H9 (cell line): ENCODE data around the gene CDK8. TPM values are rescaled to one million over a fixed set of nuclear protein-coding genes. Genes with fewer than 3 reads are reported as not detected.

ENCODE experiments used
- DNase-seq: peaks from one replicate; pipeline ENCODE4 v3.0.0-alpha.2; 2017
- H2AFZ ChIP-seq: one replicate; pipeline ENCODE4 v1.6.1; 2013; ENCODE audit warnings: mild to moderate bottlenecking, low read length, control low read depth, moderate library complexity
- H2AK5ac ChIP-seq: 2 replicates; pipeline ENCODE4 v1.6.1; 2013; ENCODE audit warnings: low read length, control low read depth, mixed read lengths; ENCODE audit not compliant: insufficient read length
- H2BK120ac ChIP-seq: one replicate; pipeline ENCODE4 v1.6.1; 2013; ENCODE audit warnings: low read depth, mild to moderate bottlenecking, low read length, control low read depth, inconsistent platforms; ENCODE audit not compliant: poor library complexity, severe bottlenecking
- H2BK12ac ChIP-seq: 2 replicates; pipeline ENCODE4 v1.6.1; 2013; ENCODE audit warnings: low read length, control low read depth, mixed read lengths, low read depth; ENCODE audit not compliant: insufficient read length
- H2BK15ac ChIP-seq: 2 replicates; pipeline ENCODE4 v1.6.1; 2013; ENCODE audit warnings: low read depth, low read length, control low read depth
- H2BK20ac ChIP-seq: one replicate; pipeline ENCODE4 v1.6.1; 2013; ENCODE audit warnings: low read depth, mild to moderate bottlenecking, low read length, control low read depth, inconsistent platforms; ENCODE audit not compliant: poor library complexity, severe bottlenecking
- H2BK5ac ChIP-seq: 2 replicates; pipeline ENCODE4 v1.6.1; 2013; ENCODE audit warnings: low read length, control low read depth, mixed read lengths; ENCODE audit not compliant: insufficient read length
- H3K14ac ChIP-seq: 2 replicates; pipeline ENCODE4 v1.6.1; 2013; ENCODE audit warnings: low read length, control low read depth; ENCODE audit not compliant: insufficient read depth
- H3K18ac ChIP-seq: 2 replicates; pipeline ENCODE4 v1.6.1; 2013; ENCODE audit warnings: low read depth, mild to moderate bottlenecking, mixed read lengths, low read length, control low read depth; ENCODE audit not compliant: insufficient read length
- H3K23ac ChIP-seq: 2 replicates; pipeline ENCODE4 v1.6.1; 2013; ENCODE audit warnings: low read length, control low read depth, mixed read lengths, low read depth; ENCODE audit not compliant: insufficient read length
- H3K23me2 ChIP-seq: 2 replicates; pipeline ENCODE4 v1.6.1; 2013; ENCODE audit warnings: low read depth, mild to moderate bottlenecking, mixed read lengths, low read length, control low read depth; ENCODE audit not compliant: insufficient read length, poor library complexity, severe bottlenecking
- H3K27ac ChIP-seq: 2 replicates; pipeline ENCODE4 v1.5.1; 2013; ENCODE audit warnings: low read length, control low read depth, mixed read lengths, low read depth; ENCODE audit not compliant: insufficient read length
- H3K27me3 ChIP-seq: 2 replicates; pipeline ENCODE4 v1.6.1; 2013; ENCODE audit warnings: low read length, control low read depth, inconsistent platforms; ENCODE audit not compliant: insufficient read depth
- H3K4ac ChIP-seq: 2 replicates; pipeline ENCODE4 v1.6.1; 2013; ENCODE audit warnings: low read depth, mild to moderate bottlenecking, control low read depth, inconsistent platforms, low read length, moderate library complexity
- H3K4me1 ChIP-seq: 2 replicates; pipeline ENCODE4 v1.6.1; 2013; ENCODE audit warnings: low read length, control low read depth, inconsistent platforms; ENCODE audit not compliant: insufficient read depth
- H3K4me2 ChIP-seq: 2 replicates; pipeline ENCODE4 v1.6.1; 2013; ENCODE audit warnings: low read length, control low read depth, mixed read lengths; ENCODE audit not compliant: insufficient read length, insufficient read depth
- H3K56ac ChIP-seq: 2 replicates; pipeline ENCODE4 v1.6.1; 2013; ENCODE audit warnings: low read depth, mild to moderate bottlenecking, mixed read lengths, low read length, control low read depth; ENCODE audit not compliant: insufficient read length
- H3K79me1 ChIP-seq: 2 replicates; pipeline ENCODE4 v1.6.1; 2013; ENCODE audit warnings: low read depth, mild to moderate bottlenecking, moderate library complexity, low read length, control low read depth, inconsistent platforms; ENCODE audit not compliant: insufficient read depth, poor library complexity, severe bottlenecking
- H3K79me2 ChIP-seq: 2 replicates; pipeline ENCODE4 v1.6.1; 2013; ENCODE audit warnings: low read length, control low read depth, inconsistent platforms; ENCODE audit not compliant: insufficient read depth
- H3K9ac ChIP-seq: 2 replicates; pipeline ENCODE4 v1.6.1; 2013; ENCODE audit warnings: low read length, control low read depth, mixed read lengths; ENCODE audit not compliant: insufficient read length; ENCODE audit errors: extremely low read depth
- H3K9me3 ChIP-seq: one replicate; pipeline ENCODE4 v1.6.1; 2013; ENCODE audit warnings: low read depth, low read length, inconsistent platforms; ENCODE audit not compliant: control insufficient read depth
- H3T11ph ChIP-seq: one replicate; pipeline ENCODE4 v1.6.1; 2013; ENCODE audit warnings: mild to moderate bottlenecking, low read length, control low read depth, inconsistent platforms
- H4K20me1 ChIP-seq: one replicate; pipeline ENCODE4 v1.6.1; 2013; ENCODE audit not compliant: control insufficient read depth, insufficient read length, insufficient read depth
- H4K5ac ChIP-seq: 2 replicates; pipeline ENCODE4 v1.6.1; 2013; ENCODE audit warnings: low read depth, mild to moderate bottlenecking, mixed read lengths, low read length, control low read depth; ENCODE audit not compliant: insufficient read length
- H4K8ac ChIP-seq: replicated peaks from 2 replicates; pipeline ENCODE4 v1.6.1; 2013; ENCODE audit warnings: low read length, control low read depth, mixed read lengths, low read depth; ENCODE audit not compliant: insufficient read length
- H4K91ac ChIP-seq: 2 replicates; pipeline ENCODE4 v1.6.1; 2013; ENCODE audit warnings: low read depth, mild to moderate bottlenecking, moderate library complexity, mixed read lengths, low read length, control low read depth; ENCODE audit not compliant: insufficient read length
- H3K27ac Mint-ChIP-seq, 3 experiments: 2 replicates in 2 of 3; 3 replicates in 1 of 3; pipeline ENCODE4 v1.8.0; 2020 to 2021; ENCODE audit warnings: mixed read lengths in 3 of 3, mild to moderate bottlenecking in 1 of 3, moderate library complexity in 1 of 3
- H3K27me3 Mint-ChIP-seq: 2 replicates; pipeline ENCODE4 v1.8.0; 2021; ENCODE audit warnings: low read depth, mild to moderate bottlenecking, moderate library complexity, mixed read lengths
- H3K36me3 Mint-ChIP-seq, 3 experiments: 2 replicates in 2 of 3; 3 replicates in 1 of 3; pipeline ENCODE4 v1.8.0; 2020 to 2021; ENCODE audit warnings: low read depth in 3 of 3, mixed read lengths in 3 of 3; ENCODE audit not compliant: insufficient read depth in 1 of 3
- H3K4me1 Mint-ChIP-seq, 2 experiments: 2 replicates each; pipeline ENCODE4 v1.8.0; 2020; ENCODE audit warnings: mixed read lengths in 2 of 2
- H3K4me3 Mint-ChIP-seq, 2 experiments: 2 replicates in 1 of 2; 3 replicates in 1 of 2; pipeline ENCODE4 v1.8.0; 2020 to 2021; ENCODE audit warnings: mild to moderate bottlenecking in 2 of 2, mixed read lengths in 2 of 2, moderate library complexity in 1 of 2
- H3K9me3 Mint-ChIP-seq, 2 experiments: 2 replicates in 1 of 2; 3 replicates in 1 of 2; pipeline ENCODE4 v1.8.0; 2020; ENCODE audit warnings: mild to moderate bottlenecking in 2 of 2, mixed read lengths in 2 of 2, moderate library complexity in 1 of 2
- WGBS: extraction: QIAGEN DNeasy Blood & Tissue Kit; methylation state at CpG from one replicate; pipeline ENCODE4 v1.1.7; 2013; ENCODE audit warnings: missing lambda C conversion rate, low lambda C conversion rate, mixed read lengths; ENCODE audit not compliant: insufficient read length; ENCODE audit errors: extremely low coverage; 5-methylcytosine and 5-hydroxymethylcytosine counted together
- total RNA-seq: library from RNA; stranded (reverse); gene quantifications from 2 replicates; pipeline ENCODE4 v1.2.1, GENCODE V29; 2021
- TF ChIP-seq, protein P1 (sequence below): fragments of 200-600 bp; sonication (generic); conservative IDR thresholded peaks from 3 replicates; pipeline ENCODE4 v1.8.0; 2021; ENCODE audit warnings: antibody characterized with exemption, mild to moderate bottlenecking

The CDK8 gene
- total RNA-seq, 1 experiment from 2014 or later: 18.1 TPM

DNA sequence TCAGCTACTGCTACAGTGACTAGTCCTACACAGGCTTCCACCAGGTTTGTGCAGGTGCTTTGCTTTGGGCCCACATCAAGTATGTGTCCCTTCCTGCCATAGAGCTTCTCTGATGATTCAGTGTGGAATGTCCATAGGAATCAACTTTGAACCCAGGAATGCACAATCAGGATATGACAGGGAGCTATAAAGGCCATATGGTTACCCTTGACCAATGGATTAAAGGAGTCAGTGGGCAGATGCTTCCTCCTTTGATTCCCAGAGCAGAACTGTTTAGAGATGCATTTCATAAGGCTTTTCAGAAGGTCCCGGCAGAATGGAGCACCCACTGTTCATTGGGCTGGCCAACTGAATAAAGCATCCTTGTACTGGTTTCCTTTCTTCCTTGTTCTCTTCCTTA, 158.3 kb downstream of the CDK8 start:
- no peak overlapping the region for H3K27ac Mint-ChIP-seq
- WGBS: no CpG with 5 or more reads among the region's 1 CpG
- no peaks in the 10 kb centered on the region for H3K4me1 ChIP-seq

More for the DNA sequence above, 158.3 kb downstream of the CDK8 start:
- Histone ChIP-seq H2BK12ac (no peak overlapping the region), H2AFZ (no peak overlapping the region), H2AK5ac (no peak overlapping the region), H2BK120ac (no peak overlapping the region), H2BK20ac (no peak overlapping the region), H2BK15ac (no peak overlapping the region), H3K14ac (no peak overlapping the region), H3K9ac (no peak overlapping the region), H3K23me2 (no peaks in the 10 kb centered on the region), H4K8ac (no peak overlapping the region), H3K4me2 (no peak overlapping the region), H3K27ac (no peak overlapping the region), H3K79me1 (no peaks in the 10 kb centered on the region), H4K5ac (no peak overlapping the region), H4K91ac (no peak overlapping the region), H2BK5ac (no peak overlapping the region), H3T11ph (no peak overlapping the region), H3K23ac (no peak overlapping the region), H3K9me3 (no peaks in the 10 kb centered on the region), H3K18ac (no peak overlapping the region), H3K4ac (no peak overlapping the region), H4K20me1 (no peaks in the 10 kb centered on the region), H3K56ac (no peak overlapping the region), H3K27me3 (no peaks in the 10 kb centered on the region), H3K79me2 (no peaks in the 10 kb centered on the region)
- TF ChIP-seq, protein P1, sequence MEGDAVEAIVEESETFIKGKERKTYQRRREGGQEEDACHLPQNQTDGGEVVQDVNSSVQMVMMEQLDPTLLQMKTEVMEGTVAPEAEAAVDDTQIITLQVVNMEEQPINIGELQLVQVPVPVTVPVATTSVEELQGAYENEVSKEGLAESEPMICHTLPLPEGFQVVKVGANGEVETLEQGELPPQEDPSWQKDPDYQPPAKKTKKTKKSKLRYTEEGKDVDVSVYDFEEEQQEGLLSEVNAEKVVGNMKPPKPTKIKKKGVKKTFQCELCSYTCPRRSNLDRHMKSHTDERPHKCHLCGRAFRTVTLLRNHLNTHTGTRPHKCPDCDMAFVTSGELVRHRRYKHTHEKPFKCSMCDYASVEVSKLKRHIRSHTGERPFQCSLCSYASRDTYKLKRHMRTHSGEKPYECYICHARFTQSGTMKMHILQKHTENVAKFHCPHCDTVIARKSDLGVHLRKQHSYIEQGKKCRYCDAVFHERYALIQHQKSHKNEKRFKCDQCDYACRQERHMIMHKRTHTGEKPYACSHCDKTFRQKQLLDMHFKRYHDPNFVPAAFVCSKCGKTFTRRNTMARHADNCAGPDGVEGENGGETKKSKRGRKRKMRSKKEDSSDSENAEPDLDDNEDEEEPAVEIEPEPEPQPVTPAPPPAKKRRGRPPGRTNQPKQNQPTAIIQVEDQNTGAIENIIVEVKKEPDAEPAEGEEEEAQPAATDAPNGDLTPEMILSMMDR: no peak
- no peaks in the 10 kb centered on the region; the same call in 1 of the 2 replicates for H3K27me3 Mint-ChIP-seq
- 0 out of 7 replicates have a peak, but pooled peaks cover 0 to 4% (median 0%) of the 10 kb centered on the region in 3 experiments for H3K36me3 Mint-ChIP-seq
- DNase-seq: no peak
- no peaks in the 10 kb centered on the region for H3K4me1 Mint-ChIP-seq
- no peak overlapping the region for H3K4me3 Mint-ChIP-seq
- peaks cover 5 to 8% of the 10 kb centered on the region in 2 experiments; a peak in 3 of 5 replicates for H3K9me3 Mint-ChIP-seq
